Neural cell (in vitro differentiated cells): ENCODE data around the gene STEAP1B. TPM values are rescaled to one million over a fixed set of nuclear protein-coding genes. Genes with fewer than 3 reads are reported as not detected.
"Not testable (repeated sequence)": the region's sequence is repeated elsewhere in the genome, so short reads cannot be mapped to it uniquely, and the experiment has no call there.

Experiments used
- H2AFZ ChIP-seq: fragments of 200-600, 300-800 bp; sonication (generic), shearing (Covaris generic); 2 replicates; pipeline ENCODE4 v1.6.0; 2014; ENCODE audit warnings: low read depth, mild to moderate bottlenecking, antibody characterized with exemption, low read length, moderate library complexity
- H3F3A ChIP-seq: fragments of 200-600 bp; shearing (Covaris generic); 2 replicates; pipeline ENCODE4 v1.6.1; 2016; ENCODE audit warnings: mild to moderate bottlenecking, moderate library complexity, mixed read lengths, antibody characterized with exemption, low read length; ENCODE audit not compliant: insufficient read depth, poor library complexity, severe bottlenecking
- H3K27ac ChIP-seq: fragments of 200-600, 300-800 bp; sonication (generic), shearing (Covaris generic); 2 replicates; pipeline ENCODE4 v1.5.1; 2014; ENCODE audit warnings: mild to moderate bottlenecking, low read length, moderate library complexity
- H3K27me3 ChIP-seq: fragments of 300-800, 200-600 bp; sonication (generic), shearing (Covaris generic); 2 replicates; pipeline ENCODE4 v1.6.0; 2014; ENCODE audit warnings: mild to moderate bottlenecking, low read depth, low read length, moderate library complexity; ENCODE audit not compliant: insufficient read depth
- H3K36me3 ChIP-seq: fragments of 300-800, 200-600 bp; sonication (generic), shearing (Covaris generic); 2 replicates; pipeline ENCODE4 v1.5.1; 2014; ENCODE audit warnings: mild to moderate bottlenecking, antibody characterized with exemption, low read length, moderate library complexity; ENCODE audit not compliant: insufficient read depth
- H3K4me2 ChIP-seq: fragments of 300-800, 200-600 bp; sonication (generic), shearing (Covaris generic); 2 replicates; pipeline ENCODE4 v1.6.0; 2014; ENCODE audit warnings: mild to moderate bottlenecking, low read length
- H3K4me3 ChIP-seq: fragments of 300-800, 200-600 bp; sonication (generic), shearing (Covaris generic); 2 replicates; pipeline ENCODE4 v1.5.1; 2014; ENCODE audit warnings: mild to moderate bottlenecking, low read length, moderate library complexity
- H3K79me2 ChIP-seq: fragments of 200-600 bp; shearing (Covaris generic); replicated peaks from 2 replicates; pipeline ENCODE4 v1.6.0; 2014; ENCODE audit warnings: mild to moderate bottlenecking, low read length, moderate library complexity; ENCODE audit not compliant: insufficient read depth
- H3K9ac ChIP-seq: fragments of 300-800, 200-600 bp; sonication (generic), shearing (Covaris generic); 2 replicates; pipeline ENCODE4 v1.6.1; 2016; ENCODE audit warnings: mild to moderate bottlenecking, low read length, mixed read lengths
- H3K9me2 ChIP-seq: fragments of 200-600 bp; shearing (Covaris generic); 2 replicates; pipeline ENCODE4 v1.6.1; 2016; ENCODE audit warnings: mild to moderate bottlenecking, low read length, mixed read lengths; ENCODE audit not compliant: insufficient read depth
- H3K9me3 ChIP-seq: fragments of 200-600, 300-800 bp; sonication (generic), shearing (Covaris generic); 2 replicates; pipeline ENCODE4 v1.6.1; 2016; ENCODE audit warnings: mild to moderate bottlenecking, mixed run types, low read length, moderate library complexity, mixed read lengths
- H4K20me1 ChIP-seq: fragments of 200-600 bp; shearing (Covaris generic); 2 replicates; pipeline ENCODE4 v1.6.1; 2016; ENCODE audit warnings: mild to moderate bottlenecking, mixed run types; ENCODE audit not compliant: insufficient read depth
- CTCF ChIP-seq: fragments of 450-650 bp; IDR thresholded peaks from 2 replicates; pipeline ENCODE4 v1.5.1; 2014; ENCODE audit warnings: antibody characterized with exemption, mild to moderate bottlenecking, moderate library complexity; ENCODE audit not compliant: poor library complexity, severe bottlenecking
- EZH2 ChIP-seq: fragments of 200-600, 300-800 bp; shearing (Covaris generic), sonication (generic); IDR thresholded peaks from 2 replicates; pipeline ENCODE4 v1.6.1; 2014; ENCODE audit warnings: antibody characterized with exemption, low read length, borderline replicate concordance, mild to moderate bottlenecking; ENCODE audit not compliant: insufficient read depth, poor library complexity, severe bottlenecking
- POLR2AphosphoS5 ChIP-seq: IDR thresholded peaks from 2 replicates; pipeline ENCODE4 v1.6.1; 2012
- REST ChIP-seq: IDR thresholded peaks from 2 replicates; pipeline ENCODE4 v1.6.1; 2012; ENCODE audit warnings: borderline replicate concordance
- SMC3 ChIP-seq: fragments of 450-650 bp; conservative IDR thresholded peaks from 2 replicates; pipeline ENCODE4 v1.6.1; 2014; ENCODE audit warnings: antibody characterized with exemption, mild to moderate bottlenecking, moderate library complexity; ENCODE audit not compliant: poor library complexity
- TAF1 ChIP-seq: IDR thresholded peaks from 2 replicates; pipeline ENCODE4 v1.6.1; 2012; ENCODE audit warnings: low read depth
- polyA plus RNA-seq: library from polyadenylated mRNA; depleted of rRNA; stranded (reverse); fragments of >200 nt; gene quantifications from 2 replicates; pipeline ENCODE4 v1.2.3, GENCODE V29; 2014

The STEAP1B gene
- polyA plus RNA-seq, 1 donor from 2014 or later, result 0.51 TPM

- Histone ChIP-seq H3K9ac (no peak overlapping the region), H2AFZ (no peak overlapping the region), H3K27me3 (no peaks in the 10 kb centered on the region), H3K36me3 (no peaks in the 10 kb centered on the region), H3K79me2 (no peaks in the 10 kb centered on the region), H3K9me3 (no peaks in the 10 kb centered on the region), H3F3A (no peaks in the 10 kb centered on the region), H3K9me2 (no peaks in the 10 kb centered on the region), H3K27ac (no peak overlapping the region), H3K4me3 (no peak overlapping the region), H4K20me1 (no peaks in the 10 kb centered on the region), H3K4me2 (no peak overlapping the region)
- TF ChIP-seq TAF1, result no peak
Observed at GRCh38 chr7:22454446-22454845, 45.5 kb downstream of the STEAP1B start.

GRCh38 chr7:22452960-22453558, 46.9 kb downstream of the STEAP1B start:
- H3K4me3 ChIP-seq, result no peak overlapping the region
- no peak overlapping the region for H2AFZ ChIP-seq
- no peak overlapping the region for H3K27ac ChIP-seq
- no peaks in the 10 kb centered on the region for H3F3A ChIP-seq
- H3K79me2 ChIP-seq, result no peaks in the 10 kb centered on the region
- H3K9me3 ChIP-seq, result no peaks in the 10 kb centered on the region
- H3K9ac ChIP-seq, result no peak overlapping the region
- no peaks in the 10 kb centered on the region for H3K27me3 ChIP-seq
- H3K4me2 ChIP-seq, result no peak overlapping the region
- H3K9me2 ChIP-seq, result no peaks in the 10 kb centered on the region
- no peaks in the 10 kb centered on the region for H3K36me3 ChIP-seq
- no peak for TF ChIP-seq CTCF
- no peak for TF ChIP-seq REST
- no peak for TF ChIP-seq POLR2AphosphoS5
- no peak for TF ChIP-seq SMC3
- no peak for TF ChIP-seq EZH2
- H4K20me1 ChIP-seq, result no peaks in the 10 kb centered on the region

GRCh38 chr7:22452142-22452959, 47.6 kb downstream of the STEAP1B start:
- Histone ChIP-seq H3K36me3 (no peaks in the 10 kb centered on the region), H3K9me3 (no peaks in the 10 kb centered on the region), H3K9ac (no peak overlapping the region), H3K9me2 (no peaks in the 10 kb centered on the region), H3K4me3 (no peak overlapping the region), H2AFZ (no peak overlapping the region), H3K27me3 (no peaks in the 10 kb centered on the region), H3K4me2 (no peak overlapping the region), H3F3A (no peaks in the 10 kb centered on the region), H3K27ac (no peak overlapping the region), H3K79me2 (no peaks in the 10 kb centered on the region), H4K20me1 (no peaks in the 10 kb centered on the region)
- peak; percentile 53 for TF ChIP-seq CTCF
- no peak for TF ChIP-seq EZH2
- no peak for TF ChIP-seq SMC3

- H2AFZ ChIP-seq, H3K36me3 ChIP-seq, H3K9me3 ChIP-seq, H3K27me3 ChIP-seq, H3K79me2 ChIP-seq, H3K4me3 ChIP-seq, H3K27ac ChIP-seq, H3K9me2 ChIP-seq, H3F3A ChIP-seq, H3K9ac ChIP-seq, H3K4me2 ChIP-seq, H4K20me1 ChIP-seq: not testable (repeated sequence)
Observed at GRCh38 chr7:22450013-22450412, 50.0 kb downstream of the STEAP1B start.
